GM10266 (cell line): ENCODE measurements around the gene PGAM5.

Experiments used
- DNase-seq: peaks from one replicate; pipeline ENCODE4 v3.0.0; 2012; ENCODE audit errors: extremely low spot score
- CTCF ChIP-seq: IDR thresholded peaks from 2 replicates; pipeline ENCODE4 v1.5.1; 2012; ENCODE audit warnings: mild to moderate bottlenecking, low read depth; ENCODE audit not compliant: control insufficient read depth, insufficient read depth; ENCODE audit errors: missing control alignments

The PGAM5 gene

GRCh38 chr12:132739600-132740312, 29.1 kb downstream of the PGAM5 start:
- no peak for DNase-seq
- no peak for TF ChIP-seq CTCF

GRCh38 chr12:132740313-132740646, 29.6 kb downstream of the PGAM5 start:
- TF ChIP-seq CTCF: no peak
- DNase-seq: no peak

GRCh38 chr12:132740652-132741051, 30.0 kb downstream of the PGAM5 start:
- DNase-seq: no peak
- no peak for TF ChIP-seq CTCF

- no peak for TF ChIP-seq CTCF
- no peak for DNase-seq
These were observed 31.0 kb downstream of the PGAM5 start for GRCh38 chr12:132741620-132742019.

GRCh38 chr12:132743831-132744230, 33.2 kb downstream of the PGAM5 start:
- TF ChIP-seq CTCF: no peak
- no peak for DNase-seq

- TF ChIP-seq CTCF: no peak
- no peak for DNase-seq
These were observed 36.0 kb downstream of the PGAM5 start for GRCh38 chr12:132746613-132747012.

GRCh38 chr12:132747395-132747794, 36.8 kb downstream of the PGAM5 start:
- TF ChIP-seq CTCF: no peak
- no peak for DNase-seq
